Measurements from ENCODE around the gene SMG9. TPM values are rescaled to one million over a fixed set of nuclear protein-coding genes. Genes with fewer than 3 reads are reported as not detected.
A peak's percentile ranks its signal among the peaks of the same experiment; 100 is the strongest.

SMG9 gene, protein sequence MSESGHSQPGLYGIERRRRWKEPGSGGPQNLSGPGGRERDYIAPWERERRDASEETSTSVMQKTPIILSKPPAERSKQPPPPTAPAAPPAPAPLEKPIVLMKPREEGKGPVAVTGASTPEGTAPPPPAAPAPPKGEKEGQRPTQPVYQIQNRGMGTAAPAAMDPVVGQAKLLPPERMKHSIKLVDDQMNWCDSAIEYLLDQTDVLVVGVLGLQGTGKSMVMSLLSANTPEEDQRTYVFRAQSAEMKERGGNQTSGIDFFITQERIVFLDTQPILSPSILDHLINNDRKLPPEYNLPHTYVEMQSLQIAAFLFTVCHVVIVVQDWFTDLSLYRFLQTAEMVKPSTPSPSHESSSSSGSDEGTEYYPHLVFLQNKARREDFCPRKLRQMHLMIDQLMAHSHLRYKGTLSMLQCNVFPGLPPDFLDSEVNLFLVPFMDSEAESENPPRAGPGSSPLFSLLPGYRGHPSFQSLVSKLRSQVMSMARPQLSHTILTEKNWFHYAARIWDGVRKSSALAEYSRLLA
- 34.6 TPM for total RNA-seq
- polyA plus RNA-seq (ENCODE audit: insufficient read depth, low read depth, low replicate concordance): 25.1 TPM
- long read RNA-seq, donor 1, full-length matches to known transcripts: 7 of 7 reads
- long read RNA-seq, donor 1, partial matches to known transcripts: 0 of 7 reads
- long read RNA-seq, donor 1, other reads (novel, unspliced or antisense): 0 of 7 reads
- long read RNA-seq, donor 2, full-length matches to known transcripts: 10 of 10 reads
- long read RNA-seq, donor 2, partial matches to known transcripts: 0 of 10 reads
- long read RNA-seq, donor 2, other reads (novel, unspliced or antisense): 0 of 10 reads
- long read RNA-seq, donor 3, full-length matches to known transcripts: 5 of 10 reads
- long read RNA-seq, donor 3, partial matches to known transcripts: 5 of 10 reads
- long read RNA-seq, donor 3, other reads (novel, unspliced or antisense): 0 of 10 reads
- long read RNA-seq, donor 4, full-length matches to known transcripts: 6 of 11 reads
- long read RNA-seq, donor 4, partial matches to known transcripts: 5 of 11 reads
- long read RNA-seq, donor 4, other reads (novel, unspliced or antisense): 0 of 11 reads
- long read RNA-seq, donor 5: 0 reads
- long read RNA-seq, donor 6, partial matches to known transcripts: 0 of 3 reads
- long read RNA-seq, donor 6, other reads (novel, unspliced or antisense): 0 of 3 reads
- long read RNA-seq, donor 7, full-length matches to known transcripts: 2 of 9 reads
- long read RNA-seq, donor 7, partial matches to known transcripts: 5 of 9 reads
- long read RNA-seq, donor 7, other reads (novel, unspliced or antisense): 2 of 9 reads
- long read RNA-seq, donor 8, full-length matches to known transcripts: 4 of 4 reads
- long read RNA-seq, donor 8, partial matches to known transcripts: 0 of 4 reads
- long read RNA-seq, donor 8, other reads (novel, unspliced or antisense): 0 of 4 reads
- long read RNA-seq, donor 9, partial matches to known transcripts: 0 of 1 reads
- long read RNA-seq, donor 9, other reads (novel, unspliced or antisense): 0 of 1 reads
- long read RNA-seq, donor 10, full-length matches to known transcripts: 5 of 5 reads
- long read RNA-seq, donor 10, partial matches to known transcripts: 0 of 5 reads
- long read RNA-seq, donor 10, other reads (novel, unspliced or antisense): 0 of 5 reads

DNA sequence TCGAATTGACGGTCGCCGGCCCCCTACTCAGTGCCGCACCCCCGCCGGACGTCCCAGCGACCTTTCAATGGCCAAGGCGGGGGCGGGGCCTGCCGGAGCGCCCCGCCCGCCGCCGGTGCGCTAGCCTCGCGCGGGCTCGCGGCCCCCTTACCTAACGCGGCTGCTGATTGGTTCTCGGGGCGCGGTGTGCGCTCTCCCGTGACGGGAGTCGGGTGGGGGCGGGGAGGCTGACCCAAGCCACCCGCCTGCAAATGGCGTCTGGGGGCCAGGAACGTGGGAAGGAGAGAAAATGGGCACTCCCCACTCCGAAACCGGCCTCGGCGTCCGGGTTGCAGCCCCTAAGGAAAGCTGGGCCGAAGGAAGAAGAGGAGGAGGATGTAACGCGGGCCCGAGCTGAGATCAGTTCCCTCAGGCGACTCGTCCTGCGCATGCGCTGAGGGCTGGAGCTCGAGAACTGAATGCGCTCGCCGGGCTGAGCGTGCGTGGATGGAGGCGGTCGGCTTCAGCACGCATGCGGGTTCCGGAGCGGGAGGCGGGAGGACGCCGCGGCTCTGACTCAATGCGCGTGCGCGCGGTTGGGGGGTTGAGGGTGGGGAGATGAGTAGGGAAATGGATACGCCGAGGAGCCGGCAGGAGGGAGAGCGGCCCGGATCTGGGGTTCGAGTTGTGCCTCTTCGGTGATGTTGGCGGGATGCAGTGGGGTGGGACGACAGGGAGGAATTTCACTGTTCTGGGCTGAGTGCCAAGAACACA lies at the start of gene SMG9:
SMG9 (minus strand) TSS at position 460 of the 753 bp plus-strand sequence. CDS start 4,221 bp downstream, outside the sequence.
- peak within 1 kb of the TSS; percentile 76 to 92 (median 88) for H3K4me3 ChIP-seq (ENCODE audit: low read length in 3 of 3)
- FAIRE-seq: no peak
- H3K27me3 ChIP-seq (ENCODE audit: control insufficient read depth, insufficient read depth, low read length): no peaks in the 10 kb centered on the region
- intact Hi-C loops (cut with DNase I): no loop called here
- peak within 1 kb of the TSS; percentile 98 to 100 for H3K27ac ChIP-seq (ENCODE audit: low read depth in 2 of 2, low read length in 2 of 2)
- TF ChIP-seq, protein P1, sequence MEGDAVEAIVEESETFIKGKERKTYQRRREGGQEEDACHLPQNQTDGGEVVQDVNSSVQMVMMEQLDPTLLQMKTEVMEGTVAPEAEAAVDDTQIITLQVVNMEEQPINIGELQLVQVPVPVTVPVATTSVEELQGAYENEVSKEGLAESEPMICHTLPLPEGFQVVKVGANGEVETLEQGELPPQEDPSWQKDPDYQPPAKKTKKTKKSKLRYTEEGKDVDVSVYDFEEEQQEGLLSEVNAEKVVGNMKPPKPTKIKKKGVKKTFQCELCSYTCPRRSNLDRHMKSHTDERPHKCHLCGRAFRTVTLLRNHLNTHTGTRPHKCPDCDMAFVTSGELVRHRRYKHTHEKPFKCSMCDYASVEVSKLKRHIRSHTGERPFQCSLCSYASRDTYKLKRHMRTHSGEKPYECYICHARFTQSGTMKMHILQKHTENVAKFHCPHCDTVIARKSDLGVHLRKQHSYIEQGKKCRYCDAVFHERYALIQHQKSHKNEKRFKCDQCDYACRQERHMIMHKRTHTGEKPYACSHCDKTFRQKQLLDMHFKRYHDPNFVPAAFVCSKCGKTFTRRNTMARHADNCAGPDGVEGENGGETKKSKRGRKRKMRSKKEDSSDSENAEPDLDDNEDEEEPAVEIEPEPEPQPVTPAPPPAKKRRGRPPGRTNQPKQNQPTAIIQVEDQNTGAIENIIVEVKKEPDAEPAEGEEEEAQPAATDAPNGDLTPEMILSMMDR (IDR thresholded peaks at IDR 0.05; ENCODE audit: borderline replicate concordance, extremely low read depth, insufficient read depth): no peak
- peaks cover 0 to 14% (median 4%) of the 10 kb centered on the region in 3 donors for H3K4me1 ChIP-seq (ENCODE audit: control insufficient read depth in 2 of 3, insufficient read depth in 2 of 3, low read depth in 1 of 3, low read length in 3 of 3)
- peak; percentile 98 to 100 (median 99) for DNase-seq
- no peaks in the 10 kb centered on the region for H3K9me3 ChIP-seq (ENCODE audit: control insufficient read depth in 2 of 3, insufficient read depth in 1 of 3, low read length in 3 of 3)
- peak within 1 kb of the TSS; percentile 76 to 93 (median 90) for H3K9ac ChIP-seq (ENCODE audit: low read length in 3 of 3)
- peaks cover 0 to 8% (median 2%) of the 10 kb centered on the region in 3 donors for H3K36me3 ChIP-seq (ENCODE audit: control insufficient read depth in 2 of 3, insufficient read depth in 3 of 3, low read length in 3 of 3)

DNA sequence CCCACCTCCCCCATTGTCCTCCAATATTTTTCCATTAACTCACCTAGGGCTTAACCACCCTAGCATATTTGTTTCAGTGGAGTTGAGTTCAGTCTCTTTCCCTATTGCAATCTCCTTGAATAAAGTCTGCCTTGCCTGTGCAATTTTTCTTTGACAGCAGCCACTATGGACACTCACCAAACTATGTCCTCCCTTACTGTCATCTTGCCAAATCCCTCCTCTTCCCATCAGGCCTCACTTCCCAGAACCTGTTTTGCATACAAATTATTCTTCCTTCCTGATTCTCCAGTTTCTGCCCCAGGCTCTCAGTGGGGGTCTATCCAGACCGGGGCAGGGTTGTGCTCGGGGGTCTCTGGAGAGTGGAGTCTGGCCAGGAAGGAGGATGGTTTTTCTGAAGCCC lies 49.7 kb upstream of the SMG9 start:
- TF ChIP-seq, protein P1 (IDR thresholded peaks at IDR 0.05; ENCODE audit: borderline replicate concordance, extremely low read depth, insufficient read depth): no peak
- Histone ChIP-seq H3K9ac (ENCODE audit: low read length in 3 of 3) (no peak overlapping the region), H3K4me1 (ENCODE audit: control insufficient read depth in 2 of 3, insufficient read depth in 2 of 3, low read depth in 1 of 3, low read length in 3 of 3) (no peaks in the 10 kb centered on the region), H3K4me3 (ENCODE audit: low read length in 3 of 3) (no peak overlapping the region), H3K9me3 (ENCODE audit: control insufficient read depth in 2 of 3, insufficient read depth in 1 of 3, low read length in 3 of 3) (no peaks in the 10 kb centered on the region), H3K36me3 (ENCODE audit: control insufficient read depth in 2 of 3, insufficient read depth in 3 of 3, low read length in 3 of 3) (no peaks in the 10 kb centered on the region), H3K27me3 (ENCODE audit: control insufficient read depth, insufficient read depth, low read length) (no peaks in the 10 kb centered on the region), H3K27ac (ENCODE audit: low read depth in 2 of 2, low read length in 2 of 2) (no peak overlapping the region)
- intact Hi-C loops (cut with DNase I): no loop called here
- no peak for FAIRE-seq
- DNase-seq: no peak
